ENCODE data around the gene TIMP1.

TIMP1 gene

GRCh38 chrX:47634871-47635575 is 52.8 kb downstream of the TIMP1 start:
- DNase-seq (ENCODE audit: low spot score) = no peak

Data from left forelimb (tissue), 1 donor.